HepG2 (cell line): Measurements from ENCODE around the gene IQCC. TPM values are rescaled to one million over a fixed set of nuclear protein-coding genes. Genes with fewer than 3 reads are reported as not detected.

Experiments used
- FOSL2 ChIP-seq: sonication (generic); formaldehyde crosslinking; IDR thresholded peaks from 2 replicates; pipeline ENCODE4 v1.4.0; 2020; ENCODE audit warnings: missing genetic modification reagents
- HNF4G ChIP-seq, 2 experiments: sonication (generic) in 1 of 2; formaldehyde crosslinking in 1 of 2; IDR thresholded peaks; 2 replicates each; pipeline versions ENCODE4 v1.4.0 to v1.6.1; 2011 to 2020; ENCODE audit warnings: borderline replicate concordance in 2 of 2, low read depth in 2 of 2, mild to moderate bottlenecking in 2 of 2, low read length in 1 of 2, missing genetic modification reagents in 1 of 2, moderate library complexity in 1 of 2
- HNRNPK ChIP-seq: fragments of 200-400 bp; formaldehyde crosslinking; IDR thresholded peaks from 2 replicates; pipeline ENCODE4 v1.6.1; 2018; ENCODE audit warnings: low read length, low read depth, moderate library complexity, mild to moderate bottlenecking; ENCODE audit not compliant: poor library complexity, severe bottlenecking
- KAT2B ChIP-seq: fragments of 150-350 bp; IDR thresholded peaks from 2 replicates; pipeline ENCODE4 v1.6.1; 2014; ENCODE audit warnings: low read depth, low read length, borderline replicate concordance
- SATB2 ChIP-seq: sonication (generic); formaldehyde crosslinking; IDR thresholded peaks from 2 replicates; pipeline ENCODE4 v1.5.0; 2020; ENCODE audit warnings: missing genetic modification reagents
- TAF15 ChIP-seq: fragments of 200-400 bp; formaldehyde crosslinking; IDR thresholded peaks from one replicate; pipeline ENCODE4 v1.6.1; 2018; ENCODE audit warnings: mild to moderate bottlenecking, low read depth, low read length; ENCODE audit not compliant: poor library complexity, severe bottlenecking
- TARDBP ChIP-seq: sonication (generic); formaldehyde crosslinking; IDR thresholded peaks from 2 replicates; pipeline ENCODE4 v1.8.0; 2022; ENCODE audit warnings: mild to moderate bottlenecking, missing genetic modification reagents
- YEATS2 ChIP-seq: sonication (generic); formaldehyde crosslinking; IDR thresholded peaks from 2 replicates; pipeline ENCODE4 v1.4.0; 2020; ENCODE audit warnings: missing genetic modification reagents, borderline replicate concordance
- ZNF225 ChIP-seq: sonication (generic); formaldehyde crosslinking; IDR thresholded peaks from 2 replicates; pipeline ENCODE4 v1.4.0; 2020; ENCODE audit warnings: mild to moderate bottlenecking, missing genetic modification reagents
- ZNF230 ChIP-seq: sonication (generic); formaldehyde crosslinking; IDR thresholded peaks from 2 replicates; pipeline ENCODE4 v1.4.0; 2020; ENCODE audit warnings: mild to moderate bottlenecking, missing genetic modification reagents
- ZNF496 ChIP-seq: sonication (generic); formaldehyde crosslinking; IDR thresholded peaks from 2 replicates; pipeline ENCODE4 v1.8.1; 2023; ENCODE audit warnings: mild to moderate bottlenecking, moderate library complexity, missing genetic modification reagents; ENCODE audit not compliant: insufficient replicate concordance
- polyA plus RNA-seq, 8 experiments: library from polyadenylated mRNA; depleted of rRNA in 3 of 8; stranded (reverse) in 7 of 8; unstranded in 1 of 8; fragments of >200 nt; fragmentation: Illumina TruSeq in 4 of 8; extraction: Trizol in 4 of 8; gene quantifications; 2 replicates each; pipeline versions ENCODE4 v1.2.1 to v1.2.3, GENCODE V29; 2011 to 2016; ENCODE audit warnings: low read depth in 4 of 8, missing spikeins in 1 of 8, mixed read lengths in 1 of 8; ENCODE audit not compliant: insufficient read depth in 1 of 8
- total RNA-seq, 5 experiments: library from RNA; depleted of rRNA; stranded (reverse); fragments of >200 nt; fragmentation: Illumina TruSeq; extraction: Trizol; gene quantifications; 2 replicates each; pipeline ENCODE4 v1.2.3, GENCODE V29; 2016; ENCODE audit warnings: low read depth in 1 of 5
- TF ChIP-seq, protein P1 (sequence below): sonication (generic); formaldehyde crosslinking; IDR thresholded peaks from 2 replicates; pipeline ENCODE4 v1.5.1; 2020; ENCODE audit warnings: missing genetic modification reagents, mild to moderate bottlenecking, borderline replicate concordance
- TF ChIP-seq, protein P2 (sequence below): sonication (generic); IDR thresholded peaks from 2 replicates; pipeline ENCODE4 v1.6.1; 2016; ENCODE audit warnings: low read depth, borderline replicate concordance
- TF ChIP-seq, protein P3 (sequence below): sonication (generic); formaldehyde crosslinking; IDR thresholded peaks from 2 replicates; pipeline ENCODE4 v1.8.0; 2022; ENCODE audit warnings: missing genetic modification reagents, mild to moderate bottlenecking, borderline replicate concordance
- TF ChIP-seq, protein P4 (sequence below), 2 experiments: sonication (generic) in 1 of 2; formaldehyde crosslinking in 1 of 2; IDR thresholded peaks; 2 replicates each; pipeline versions ENCODE4 v1.4.0 to v1.6.1; 2016 to 2020; ENCODE audit warnings: borderline replicate concordance in 1 of 2, low read depth in 1 of 2, mild to moderate bottlenecking in 1 of 2, missing genetic modification reagents in 1 of 2
- TF ChIP-seq, protein P5 (sequence below): sonication (generic); formaldehyde crosslinking; IDR thresholded peaks from 2 replicates; pipeline ENCODE4 v1.5.1; 2020; ENCODE audit warnings: missing genetic modification reagents, mild to moderate bottlenecking, borderline replicate concordance

IQCC gene
- total and polyA plus RNA-seq, 2 of the 13 experiments (the other 11 are each of a cell fraction or from before 2014, with no cell fraction given), result 1.7 to 3.0 TPM

DNA sequence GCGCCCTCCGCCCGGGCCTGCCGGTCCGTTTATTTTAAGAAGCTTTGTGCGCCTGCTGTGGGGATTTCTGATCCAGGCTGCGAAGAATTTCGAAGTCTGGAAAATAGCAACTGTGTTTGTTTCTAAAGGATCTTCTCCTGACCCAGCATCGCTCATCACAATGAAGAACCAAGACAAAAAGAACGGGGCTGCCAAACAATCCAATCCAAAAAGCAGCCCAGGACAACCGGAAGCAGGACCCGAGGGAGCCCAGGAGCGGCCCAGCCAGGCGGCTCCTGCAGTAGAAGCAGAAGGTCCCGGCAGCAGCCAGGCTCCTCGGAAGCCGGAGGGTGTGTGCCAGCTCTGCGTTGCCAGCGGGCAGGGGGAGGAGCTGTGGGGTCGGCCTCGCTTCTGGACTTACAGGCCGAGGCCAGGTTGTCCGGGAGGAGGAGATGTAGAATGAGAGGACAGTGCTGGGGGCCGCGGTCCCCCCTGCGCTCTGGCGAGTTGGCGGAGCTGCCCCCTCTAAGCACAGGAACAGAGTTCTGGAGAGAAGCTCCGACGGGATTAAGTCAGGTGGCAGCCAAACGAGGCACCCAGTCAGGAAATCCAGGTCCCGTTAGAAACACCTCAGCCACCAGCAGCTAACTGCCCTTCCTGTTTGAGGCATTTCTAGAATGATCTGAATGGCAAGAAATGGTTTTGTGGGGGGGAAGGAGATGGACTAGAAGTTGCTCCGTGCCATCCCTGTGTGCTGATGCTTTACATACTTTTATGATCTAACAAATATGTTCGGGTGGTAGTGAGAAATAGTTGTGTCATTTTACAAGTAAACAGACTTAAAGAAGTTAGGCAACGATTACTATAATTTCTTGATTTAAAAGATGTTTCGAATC is 25.0 kb upstream of the IQCC start (continued):
- TF ChIP-seq, protein P1, sequence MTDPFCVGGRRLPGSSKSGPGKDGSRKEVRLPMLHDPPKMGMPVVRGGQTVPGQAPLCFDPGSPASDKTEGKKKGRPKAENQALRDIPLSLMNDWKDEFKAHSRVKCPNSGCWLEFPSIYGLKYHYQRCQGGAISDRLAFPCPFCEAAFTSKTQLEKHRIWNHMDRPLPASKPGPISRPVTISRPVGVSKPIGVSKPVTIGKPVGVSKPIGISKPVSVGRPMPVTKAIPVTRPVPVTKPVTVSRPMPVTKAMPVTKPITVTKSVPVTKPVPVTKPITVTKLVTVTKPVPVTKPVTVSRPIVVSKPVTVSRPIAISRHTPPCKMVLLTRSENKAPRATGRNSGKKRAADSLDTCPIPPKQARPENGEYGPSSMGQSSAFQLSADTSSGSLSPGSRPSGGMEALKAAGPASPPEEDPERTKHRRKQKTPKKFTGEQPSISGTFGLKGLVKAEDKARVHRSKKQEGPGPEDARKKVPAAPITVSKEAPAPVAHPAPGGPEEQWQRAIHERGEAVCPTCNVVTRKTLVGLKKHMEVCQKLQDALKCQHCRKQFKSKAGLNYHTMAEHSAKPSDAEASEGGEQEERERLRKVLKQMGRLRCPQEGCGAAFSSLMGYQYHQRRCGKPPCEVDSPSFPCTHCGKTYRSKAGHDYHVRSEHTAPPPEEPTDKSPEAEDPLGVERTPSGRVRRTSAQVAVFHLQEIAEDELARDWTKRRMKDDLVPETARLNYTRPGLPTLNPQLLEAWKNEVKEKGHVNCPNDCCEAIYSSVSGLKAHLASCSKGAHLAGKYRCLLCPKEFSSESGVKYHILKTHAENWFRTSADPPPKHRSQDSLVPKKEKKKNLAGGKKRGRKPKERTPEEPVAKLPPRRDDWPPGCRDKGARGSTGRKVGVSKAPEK, result no peak
- TF ChIP-seq HNRNPK, result no peak
- no peak for TF ChIP-seq SATB2 (CRISPR knock-in tag)
- no peak for TF ChIP-seq ZNF496 (CRISPR knock-in tag)
- no peak for TF ChIP-seq HNF4G (IDR thresholded peaks at IDR 0.05; ENCODE audit: borderline replicate concordance, low read depth, low read length)
- 0 out of 2 replicates have a peak, but pooled peaks have one; percentile 29 for TF ChIP-seq HNF4G (CRISPR knock-in tag; IDR thresholded peaks at IDR 0.05; ENCODE audit: borderline replicate concordance, low read depth)
- peak; percentile 30; the same call in 1 of the 2 replicates for TF ChIP-seq ZNF225 (CRISPR knock-in tag)
- TF ChIP-seq, protein P2, sequence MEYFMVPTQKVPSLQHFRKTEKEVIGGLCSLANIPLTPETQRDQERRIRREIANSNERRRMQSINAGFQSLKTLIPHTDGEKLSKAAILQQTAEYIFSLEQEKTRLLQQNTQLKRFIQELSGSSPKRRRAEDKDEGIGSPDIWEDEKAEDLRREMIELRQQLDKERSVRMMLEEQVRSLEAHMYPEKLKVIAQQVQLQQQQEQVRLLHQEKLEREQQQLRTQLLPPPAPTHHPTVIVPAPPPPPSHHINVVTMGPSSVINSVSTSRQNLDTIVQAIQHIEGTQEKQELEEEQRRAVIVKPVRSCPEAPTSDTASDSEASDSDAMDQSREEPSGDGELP, result no peak
- TF ChIP-seq, protein P3, sequence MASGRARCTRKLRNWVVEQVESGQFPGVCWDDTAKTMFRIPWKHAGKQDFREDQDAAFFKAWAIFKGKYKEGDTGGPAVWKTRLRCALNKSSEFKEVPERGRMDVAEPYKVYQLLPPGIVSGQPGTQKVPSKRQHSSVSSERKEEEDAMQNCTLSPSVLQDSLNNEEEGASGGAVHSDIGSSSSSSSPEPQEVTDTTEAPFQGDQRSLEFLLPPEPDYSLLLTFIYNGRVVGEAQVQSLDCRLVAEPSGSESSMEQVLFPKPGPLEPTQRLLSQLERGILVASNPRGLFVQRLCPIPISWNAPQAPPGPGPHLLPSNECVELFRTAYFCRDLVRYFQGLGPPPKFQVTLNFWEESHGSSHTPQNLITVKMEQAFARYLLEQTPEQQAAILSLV, result no peak
- TF ChIP-seq KAT2B, result no peak
- TF ChIP-seq FOSL2 (CRISPR knock-in tag), result no peak
- TF ChIP-seq TAF15, result no peak
- TF ChIP-seq YEATS2, result no peak; the same call in 1 of the 2 replicates
- TF ChIP-seq, protein P4, sequence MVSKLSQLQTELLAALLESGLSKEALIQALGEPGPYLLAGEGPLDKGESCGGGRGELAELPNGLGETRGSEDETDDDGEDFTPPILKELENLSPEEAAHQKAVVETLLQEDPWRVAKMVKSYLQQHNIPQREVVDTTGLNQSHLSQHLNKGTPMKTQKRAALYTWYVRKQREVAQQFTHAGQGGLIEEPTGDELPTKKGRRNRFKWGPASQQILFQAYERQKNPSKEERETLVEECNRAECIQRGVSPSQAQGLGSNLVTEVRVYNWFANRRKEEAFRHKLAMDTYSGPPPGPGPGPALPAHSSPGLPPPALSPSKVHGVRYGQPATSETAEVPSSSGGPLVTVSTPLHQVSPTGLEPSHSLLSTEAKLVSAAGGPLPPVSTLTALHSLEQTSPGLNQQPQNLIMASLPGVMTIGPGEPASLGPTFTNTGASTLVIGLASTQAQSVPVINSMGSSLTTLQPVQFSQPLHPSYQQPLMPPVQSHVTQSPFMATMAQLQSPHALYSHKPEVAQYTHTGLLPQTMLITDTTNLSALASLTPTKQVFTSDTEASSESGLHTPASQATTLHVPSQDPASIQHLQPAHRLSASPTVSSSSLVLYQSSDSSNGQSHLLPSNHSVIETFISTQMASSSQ (IDR thresholded peaks at IDR 0.05; ENCODE audit: low read depth), result no peak
- TF ChIP-seq, protein P4 (CRISPR knock-in tag; IDR thresholded peaks at IDR 0.05; ENCODE audit: borderline replicate concordance), result no peak
- no peak for TF ChIP-seq ZNF230
- no peak for TF ChIP-seq TARDBP (CRISPR knock-in tag)
- TF ChIP-seq, protein P5, sequence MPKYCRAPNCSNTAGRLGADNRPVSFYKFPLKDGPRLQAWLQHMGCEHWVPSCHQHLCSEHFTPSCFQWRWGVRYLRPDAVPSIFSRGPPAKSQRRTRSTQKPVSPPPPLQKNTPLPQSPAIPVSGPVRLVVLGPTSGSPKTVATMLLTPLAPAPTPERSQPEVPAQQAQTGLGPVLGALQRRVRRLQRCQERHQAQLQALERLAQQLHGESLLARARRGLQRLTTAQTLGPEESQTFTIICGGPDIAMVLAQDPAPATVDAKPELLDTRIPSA, result peak; percentile 67; the same call in 1 of the 2 replicates
